HG02981 (cell line): ENCODE measurements around the gene TMEM270.
"Not testable (repeated sequence)": the region's sequence is repeated elsewhere in the genome, so short reads cannot be mapped to it uniquely, and the experiment has no call there.

Experiments used
- ATAC-seq: cut with Tn5 transposase; IDR thresholded peaks from one replicate; pipeline ENCODE4 v1.9.1; 2021; ENCODE audit warnings: mild to moderate bottlenecking, moderate library complexity; ENCODE audit not compliant: unreplicated experiment

TMEM270 gene

DNA sequence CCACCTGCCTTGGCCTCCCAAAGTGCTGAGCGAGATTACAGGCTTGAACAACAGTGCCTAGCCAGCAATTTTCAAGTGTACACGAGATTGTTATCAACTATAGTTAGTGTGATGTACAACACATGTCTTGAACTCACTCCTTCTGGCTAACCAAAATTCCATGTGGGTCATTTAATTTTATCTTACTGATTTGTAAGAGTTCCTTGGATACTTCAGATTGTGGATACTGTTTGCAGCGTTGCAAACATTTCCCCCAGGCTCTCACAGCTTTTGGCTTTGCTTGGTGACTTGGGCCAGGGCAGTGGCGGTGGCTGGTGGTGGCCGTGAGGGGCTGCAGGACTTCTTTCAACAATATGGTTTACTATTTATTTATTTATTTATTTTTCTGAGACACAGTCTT lies 8.5 kb upstream of the TMEM270 start:
- ATAC-seq, result no peak

DNA sequence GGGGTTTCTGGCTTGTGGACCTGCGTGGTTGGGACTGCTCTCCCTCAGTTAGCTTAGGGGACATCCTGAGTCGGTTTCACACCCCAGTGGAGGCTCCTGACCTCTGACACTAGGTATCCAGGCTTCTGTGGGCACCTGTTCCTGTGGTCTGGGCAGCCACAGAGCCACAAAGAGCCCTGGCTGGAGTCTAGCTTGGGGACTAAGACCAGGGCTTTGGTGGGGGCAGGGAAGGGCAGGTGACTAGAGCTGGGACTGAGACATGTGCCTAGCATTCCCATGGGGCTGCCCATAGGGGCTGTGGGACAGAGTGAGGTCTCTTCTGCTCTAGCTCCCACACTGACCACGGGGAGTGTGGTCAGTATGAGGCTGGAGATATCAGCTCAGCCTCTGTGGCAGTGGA lies 4.0 kb upstream of the TMEM270 start:
- ATAC-seq, result no peak

DNA sequence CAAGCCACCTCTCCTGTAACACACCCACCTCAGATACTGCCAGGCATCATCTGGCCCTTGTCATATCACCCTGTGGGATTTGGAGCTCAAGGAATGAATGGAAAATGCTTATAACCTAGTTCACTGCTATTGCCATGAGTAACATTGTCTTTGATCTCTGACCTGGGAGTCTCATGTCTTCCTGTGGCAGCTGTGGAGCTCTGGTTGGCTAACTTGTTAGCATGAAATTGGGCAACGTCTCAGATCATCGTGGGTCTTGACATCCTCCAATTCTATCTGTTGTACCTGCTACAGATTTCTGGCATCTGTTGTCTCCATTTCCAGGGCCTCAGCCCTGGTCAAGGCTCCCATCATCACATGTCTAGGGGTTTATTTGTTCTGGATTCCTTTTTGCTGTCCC lies 2.2 kb upstream of the TMEM270 start:
- no peak for ATAC-seq

DNA sequence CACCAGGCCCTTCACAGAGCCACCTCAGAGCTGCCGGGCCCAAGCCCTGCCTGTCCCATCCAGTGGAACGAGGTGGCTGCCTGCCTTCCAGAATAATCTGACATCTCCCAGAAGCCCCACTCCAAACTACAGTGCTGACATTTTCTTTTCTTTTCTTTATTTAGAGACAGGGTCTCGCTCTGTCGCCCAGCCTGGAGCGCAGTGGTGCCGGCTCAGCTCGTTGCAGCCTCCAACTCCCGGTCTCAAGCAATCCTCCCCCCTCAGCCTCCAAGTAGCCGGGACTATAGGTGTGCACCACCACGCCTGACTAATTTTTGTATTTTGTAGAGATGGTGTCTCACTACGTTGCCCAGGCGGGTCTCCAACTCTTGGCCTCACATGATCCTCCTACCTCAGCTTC lies 346 bp downstream of the TMEM270 start:
- no peak for ATAC-seq

DNA sequence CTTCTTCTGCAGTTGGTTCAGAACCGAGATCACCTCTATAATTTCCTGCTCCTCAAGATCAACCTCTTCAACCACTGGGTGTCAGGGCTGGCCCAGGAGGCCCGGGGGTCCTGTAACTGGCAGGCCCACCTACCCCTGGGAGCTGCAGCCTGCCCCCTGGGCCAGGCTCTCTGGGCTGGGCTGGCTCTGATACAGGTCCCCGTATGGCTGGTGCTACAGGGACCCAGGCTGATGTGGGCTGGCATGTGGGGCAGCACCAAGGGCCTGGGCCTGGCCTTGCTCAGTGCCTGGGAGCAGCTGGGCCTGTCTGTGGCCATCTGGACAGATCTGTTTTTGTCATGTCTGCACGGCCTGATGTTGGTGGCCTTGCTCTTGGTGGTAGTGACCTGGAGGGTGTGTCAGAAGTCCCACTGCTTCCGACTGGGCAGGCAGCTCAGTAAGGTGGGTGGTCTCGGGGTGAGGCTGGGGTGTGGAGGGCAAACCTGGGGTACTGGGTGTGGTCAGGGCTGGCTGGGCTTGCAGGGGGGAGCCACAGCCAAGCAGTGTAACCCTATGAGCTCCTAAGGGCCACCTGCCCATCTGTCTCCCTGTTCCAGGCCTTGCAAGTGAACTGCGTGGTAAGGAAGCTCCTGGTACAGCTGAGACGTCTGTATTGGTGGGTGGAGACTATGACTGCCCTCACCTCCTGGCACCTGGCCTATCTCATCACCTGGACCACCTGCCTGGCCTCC lies 4.2 kb downstream of the TMEM270 start:
- no peak for ATAC-seq

DNA sequence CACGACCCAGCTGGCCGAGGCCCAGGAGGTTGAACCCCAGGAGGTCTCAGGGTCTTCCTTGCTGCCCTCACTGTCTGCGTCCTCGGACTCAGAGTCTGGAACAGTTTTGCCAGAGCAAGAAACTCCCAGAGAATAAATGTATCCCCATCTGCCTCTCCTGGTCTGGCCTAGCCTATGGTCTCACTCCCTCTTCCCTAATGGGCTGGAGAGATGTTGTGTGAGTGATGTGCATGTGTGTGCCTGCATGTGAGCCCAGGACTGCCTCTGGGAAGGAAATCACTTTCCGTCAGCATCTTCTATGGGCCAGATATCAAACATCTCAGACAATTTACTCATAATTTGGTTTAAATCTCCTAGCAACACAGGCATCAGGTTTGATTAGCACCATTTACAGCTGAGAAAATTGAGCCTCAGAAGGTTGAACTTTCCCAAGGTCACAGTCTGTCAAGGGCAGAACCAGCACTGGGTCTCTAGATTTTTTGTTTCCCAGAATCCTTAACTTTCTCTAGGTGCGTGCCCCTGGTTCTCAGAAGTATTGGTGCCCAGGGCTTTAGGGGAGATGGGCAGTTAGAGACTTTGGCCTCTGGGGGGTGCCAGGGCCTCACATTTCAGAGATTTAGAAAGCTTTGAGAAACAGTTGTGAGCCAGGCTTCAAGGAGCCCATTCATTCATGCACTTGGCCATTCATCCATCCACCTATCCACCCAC lies 4.9 kb downstream of the TMEM270 start:
- no peak for ATAC-seq

DNA sequence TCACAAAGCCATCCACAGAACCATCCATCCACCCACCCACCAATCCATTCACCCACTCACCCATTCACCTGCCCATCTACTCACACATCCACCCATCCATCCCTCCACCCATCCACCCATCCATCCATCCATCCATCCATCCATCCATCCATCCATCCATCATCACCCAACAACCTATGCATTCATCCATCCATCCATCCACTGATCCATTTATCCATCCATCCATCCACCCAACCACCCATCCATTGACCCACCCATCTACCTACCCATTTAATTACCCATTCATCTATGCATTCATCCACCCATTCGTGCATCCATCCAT lies 5.4 kb downstream of the TMEM270 start:
- no peak for ATAC-seq

DNA sequence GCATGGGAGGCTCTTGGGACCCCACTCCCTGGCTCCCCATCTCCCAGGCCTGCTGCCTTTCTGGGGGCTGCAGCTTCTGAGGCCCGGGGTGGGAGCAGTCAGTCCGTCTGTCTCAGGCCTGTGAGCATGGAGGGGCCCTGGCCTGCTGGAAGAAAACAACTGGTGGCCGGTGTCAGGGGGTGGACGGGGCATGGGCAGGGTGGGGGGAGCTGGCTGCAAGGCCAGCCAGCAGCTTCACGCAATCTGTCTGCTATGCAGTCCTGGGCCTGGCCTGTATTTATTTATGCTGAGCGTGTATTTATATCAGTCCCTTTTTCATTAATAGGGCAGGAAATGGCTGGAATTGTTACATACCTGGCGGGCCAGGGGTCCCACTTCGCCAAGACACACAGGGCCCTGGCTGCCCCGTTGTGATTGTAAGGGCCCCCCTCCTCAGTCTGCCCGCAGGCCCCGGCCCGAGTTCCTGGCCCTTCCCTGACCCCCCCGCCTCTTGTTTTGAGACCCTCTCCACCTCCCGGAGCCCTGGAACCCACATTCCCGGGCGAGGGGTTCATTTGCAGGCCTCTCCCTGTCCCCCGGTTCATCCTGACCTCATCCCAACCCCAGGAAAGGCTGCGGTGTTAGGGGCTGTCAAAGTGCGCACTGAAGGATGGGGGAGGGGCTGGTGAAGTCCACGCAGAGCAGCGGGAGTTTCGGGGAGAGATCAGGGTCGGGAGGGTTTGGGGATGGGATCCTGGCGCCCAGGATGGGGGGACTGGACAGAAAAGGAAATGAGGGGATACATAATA lies 8.2 kb downstream of the TMEM270 start:
- no peak for ATAC-seq

DNA sequence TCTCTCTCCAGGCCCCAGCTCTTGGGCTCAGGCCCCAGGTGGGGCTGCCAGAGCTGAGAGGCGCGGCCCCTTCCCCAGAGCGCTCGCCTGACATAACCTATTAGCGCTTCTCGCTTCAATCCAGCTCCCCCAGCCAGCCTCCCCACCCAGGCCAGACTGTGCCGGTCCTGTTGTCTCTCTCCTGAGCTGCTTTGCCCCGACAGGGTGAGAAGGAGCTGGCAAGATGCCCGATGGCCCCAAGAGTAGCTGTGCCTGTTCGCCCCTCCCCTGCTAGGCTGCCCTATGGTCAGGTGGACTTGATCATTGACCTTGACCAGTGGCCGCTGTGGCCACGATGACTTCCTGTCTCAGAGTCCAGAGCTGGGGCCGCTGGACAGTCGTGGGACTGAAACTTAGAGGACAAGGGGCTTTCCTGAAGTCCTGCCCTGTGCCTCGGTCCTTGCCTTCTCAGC lies 9.1 kb downstream of the TMEM270 start:
- ATAC-seq, result no peak

DNA sequence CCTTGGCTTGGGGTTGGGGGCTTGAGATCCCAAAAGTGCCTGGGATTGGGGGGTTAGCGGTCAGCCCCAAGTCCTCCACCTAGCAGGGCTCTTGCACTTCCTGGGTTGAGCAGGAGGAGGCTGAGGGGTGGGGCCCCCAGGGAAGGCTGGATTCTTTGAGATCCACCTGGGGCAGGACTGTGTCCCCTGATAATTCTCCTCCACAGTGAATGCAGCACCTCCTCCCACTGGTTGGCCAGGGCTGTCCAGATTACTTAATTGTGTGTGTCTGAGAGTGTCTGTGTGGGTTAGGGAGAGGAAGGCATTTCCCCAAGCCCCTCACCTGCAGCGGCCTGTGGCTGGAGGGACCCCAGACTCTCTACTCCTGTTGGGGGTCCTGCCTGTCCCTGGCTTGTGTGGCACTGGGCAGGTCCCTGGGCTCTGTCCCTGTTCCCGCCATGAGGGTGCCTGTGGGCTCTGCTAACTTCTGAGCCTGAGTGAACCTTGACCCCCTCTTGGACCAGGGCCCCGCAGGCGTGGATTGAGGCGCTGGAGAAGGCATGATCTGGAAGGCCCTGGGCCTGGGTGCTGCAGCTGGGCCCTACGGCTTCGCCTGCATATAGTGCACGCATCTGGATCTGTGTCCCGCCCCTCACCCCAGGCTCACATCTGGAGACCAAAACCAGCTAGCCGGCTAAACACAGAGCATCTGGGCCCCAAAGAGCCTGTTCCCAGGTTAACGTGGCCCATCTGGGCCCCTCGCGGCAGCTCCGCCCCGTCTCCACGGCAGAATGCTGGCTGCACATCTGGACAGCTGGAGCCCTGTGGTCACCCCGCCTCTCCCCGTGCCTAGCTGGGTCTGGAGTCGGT lies 10.4 kb downstream of the TMEM270 start:
- no peak for ATAC-seq

DNA sequence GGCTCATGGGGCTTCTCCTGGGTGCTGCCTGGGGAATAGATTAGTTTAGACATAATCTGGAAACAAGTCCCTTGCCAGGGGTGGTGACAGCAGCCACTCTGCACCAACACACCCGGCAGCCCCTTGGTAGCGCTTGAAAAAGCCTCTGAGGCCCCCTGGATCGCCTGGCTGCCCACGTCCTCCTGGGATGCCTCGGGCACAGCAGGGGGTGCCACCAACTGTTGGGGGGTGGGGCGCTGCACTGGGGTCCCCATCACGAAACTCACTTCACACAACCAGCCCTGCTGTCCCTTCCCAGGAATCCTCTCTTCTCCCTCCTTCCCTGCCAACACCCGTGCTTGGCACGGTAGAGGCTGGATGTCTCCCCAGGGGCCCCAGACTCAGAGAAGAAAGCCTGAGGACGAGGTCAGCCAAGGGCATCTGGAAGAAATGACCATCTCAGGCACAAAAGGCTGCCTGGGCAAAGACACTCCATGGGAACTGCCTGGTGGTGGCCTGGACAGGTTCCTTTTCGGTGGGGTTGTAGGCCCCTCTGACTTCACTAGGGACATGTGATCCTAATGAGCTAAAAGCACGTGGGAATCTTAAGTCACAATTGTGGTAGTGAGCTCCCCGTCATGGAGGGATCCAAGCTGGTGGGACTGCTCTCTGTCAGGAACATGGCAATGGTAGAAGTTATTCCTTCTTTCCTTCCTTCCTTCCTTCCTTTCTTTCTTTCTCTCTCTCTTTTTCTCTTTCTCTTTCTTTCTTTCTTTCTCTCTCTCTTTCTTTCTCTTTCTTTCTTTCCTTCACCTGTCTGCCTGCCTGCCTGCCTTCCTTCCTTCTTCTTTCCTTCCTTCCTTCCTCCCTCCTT lies 11.3 kb downstream of the TMEM270 start:
- ATAC-seq, result no peak

DNA sequence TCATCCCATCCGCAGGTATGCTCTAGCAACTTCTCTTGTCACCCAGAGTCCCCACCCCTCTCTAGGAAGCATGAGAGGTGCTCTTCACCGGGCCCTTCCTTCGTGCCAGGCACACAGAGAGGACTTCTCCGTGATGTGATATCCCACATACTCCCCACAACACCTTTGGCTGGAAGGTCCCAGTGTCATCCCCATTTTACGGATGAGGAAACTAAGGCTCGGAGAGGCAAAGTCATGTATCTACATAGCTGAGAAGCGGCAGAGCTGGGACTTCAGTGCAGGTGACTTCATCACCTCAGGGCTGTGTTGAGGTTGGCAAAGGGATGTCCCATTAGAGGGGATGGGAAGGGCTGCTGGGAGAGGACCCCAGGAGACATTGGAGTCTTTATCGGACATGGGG lies 15.4 kb downstream of the TMEM270 start:
- ATAC-seq, result no peak

DNA sequence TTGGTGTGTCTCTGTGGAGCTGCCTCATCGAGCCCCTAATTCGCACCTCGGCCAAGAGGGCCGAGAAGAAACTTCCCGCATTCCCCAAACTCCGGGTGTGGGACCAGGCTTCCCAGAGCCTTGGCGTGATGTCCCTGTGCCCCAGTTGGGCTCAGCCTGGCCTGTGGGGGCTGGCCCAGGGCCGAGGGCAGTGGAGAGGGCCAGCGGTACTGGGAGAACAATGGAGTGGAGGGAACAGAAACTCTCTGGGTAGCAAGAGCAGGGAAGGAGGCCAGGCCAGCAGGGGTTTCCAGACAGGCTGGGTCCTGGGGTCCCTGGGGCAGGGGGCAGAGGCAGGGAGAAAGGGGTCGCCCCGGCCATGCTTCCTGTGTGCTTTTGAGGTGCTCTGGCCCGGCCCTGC lies 16.0 kb downstream of the TMEM270 start:
- ATAC-seq, result no peak

DNA sequence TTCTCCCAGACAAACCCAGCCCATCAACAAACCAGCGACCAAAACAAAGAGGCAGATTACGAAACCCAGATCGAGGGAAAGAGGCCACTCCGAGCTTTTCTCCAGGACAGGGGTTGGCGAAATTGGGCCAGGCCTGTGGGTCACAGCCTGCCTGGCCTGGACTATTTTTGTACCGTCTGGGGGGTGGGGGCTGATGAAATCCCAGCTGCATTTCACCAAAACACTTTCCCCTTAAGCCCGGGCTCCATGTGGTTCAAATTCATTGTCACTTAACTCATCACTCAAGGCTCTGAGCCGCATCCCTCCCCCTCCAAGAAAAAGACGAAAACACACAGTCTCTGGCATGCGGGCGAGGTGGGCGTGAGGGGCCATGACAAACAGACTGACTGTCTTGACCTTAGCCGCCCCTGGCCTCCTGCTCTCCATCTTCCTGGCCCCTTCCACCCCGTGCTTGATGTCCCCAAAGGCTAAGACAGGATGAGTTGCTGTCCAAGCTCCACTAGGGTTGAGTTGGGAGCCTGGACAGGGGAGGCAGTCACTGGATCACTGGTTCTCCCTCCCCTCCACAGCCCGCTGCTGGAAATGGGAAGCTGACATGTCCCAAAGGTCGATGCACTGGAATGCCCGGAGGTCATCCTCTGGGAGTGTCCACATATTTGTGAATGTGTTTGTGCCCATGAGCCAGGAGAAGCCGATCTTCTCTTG lies 19.2 kb downstream of the TMEM270 start:
- ATAC-seq, result no peak

DNA sequence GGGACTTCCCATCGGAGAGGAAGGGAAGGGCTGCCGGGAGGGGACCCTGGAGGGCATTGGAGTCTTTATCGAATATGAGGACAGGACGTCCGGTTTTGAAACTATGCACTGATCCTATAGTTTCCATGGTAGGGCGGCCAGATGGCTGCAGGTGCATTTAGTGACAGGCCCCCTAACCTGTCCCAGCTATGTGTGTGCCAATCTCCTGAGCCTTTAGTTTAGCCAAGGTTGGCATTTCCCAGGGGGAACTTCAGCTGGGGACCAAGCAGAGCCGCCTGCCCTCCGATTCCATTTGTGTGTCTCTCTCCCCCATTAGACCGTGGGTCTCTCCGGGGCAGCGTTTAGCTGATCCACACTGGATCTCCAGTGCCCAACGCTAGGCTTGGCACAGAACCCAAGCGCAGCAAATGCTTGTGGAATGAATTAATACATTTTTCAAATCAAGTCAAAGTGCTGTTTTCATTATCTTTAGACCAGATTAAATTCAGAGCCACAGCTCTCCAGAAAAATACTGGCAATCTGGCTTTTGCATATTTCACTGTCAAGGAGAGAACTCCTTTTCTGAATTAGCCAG lies 19.9 kb downstream of the TMEM270 start:
- ATAC-seq, result no peak

DNA sequence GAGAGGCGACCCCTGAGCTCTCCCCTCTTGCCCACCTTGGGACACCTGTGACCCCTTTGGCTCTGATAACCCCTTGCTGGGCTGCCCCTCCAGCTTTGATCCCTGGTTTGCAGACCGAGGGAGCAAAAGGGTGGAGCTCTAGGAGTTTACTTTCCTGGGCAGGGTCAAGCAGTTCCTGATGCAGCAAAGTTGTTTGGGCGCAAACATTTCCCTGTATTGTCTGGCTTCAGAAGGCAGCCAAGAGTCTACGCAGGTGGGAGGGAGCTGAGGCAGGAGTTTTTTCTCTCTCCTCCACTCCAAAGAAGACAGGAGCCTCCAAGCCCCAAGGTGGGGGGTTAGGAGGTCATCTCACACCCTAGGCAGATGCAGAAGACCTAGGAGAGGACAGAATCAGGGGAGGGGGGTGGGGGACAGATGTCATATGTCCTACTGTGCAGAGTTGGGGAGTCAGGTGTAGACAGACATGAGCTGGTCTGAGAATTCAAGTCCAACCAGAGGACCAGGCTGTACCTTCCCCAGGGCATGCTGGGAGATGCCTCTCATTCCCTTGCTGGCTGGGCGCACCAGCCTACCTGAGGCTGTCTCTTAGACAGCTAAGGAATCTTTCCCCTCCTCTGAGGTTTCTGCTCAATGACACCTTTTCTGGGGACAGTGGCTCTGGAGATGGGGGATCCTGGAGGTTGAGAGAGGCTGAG lies 20.5 kb downstream of the TMEM270 start:
- no peak for ATAC-seq

DNA sequence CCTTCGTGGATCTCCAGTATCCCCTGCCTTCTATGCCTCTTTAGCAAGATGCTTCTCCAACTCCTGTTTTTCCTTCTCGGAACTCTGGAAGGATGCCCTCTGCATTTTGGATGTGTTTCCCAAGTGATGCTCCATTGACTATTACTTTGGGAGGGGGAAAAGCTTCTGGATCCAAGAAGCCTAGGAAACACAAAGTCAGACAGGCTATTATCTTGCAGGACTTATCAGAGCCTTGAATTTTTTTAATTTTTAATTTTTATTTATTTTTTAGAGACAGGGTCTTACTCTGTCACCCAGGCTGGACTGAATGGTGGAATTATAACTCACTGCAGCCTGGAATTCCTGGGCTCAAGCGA lies 21.1 kb downstream of the TMEM270 start:
- ATAC-seq, result no peak

DNA sequence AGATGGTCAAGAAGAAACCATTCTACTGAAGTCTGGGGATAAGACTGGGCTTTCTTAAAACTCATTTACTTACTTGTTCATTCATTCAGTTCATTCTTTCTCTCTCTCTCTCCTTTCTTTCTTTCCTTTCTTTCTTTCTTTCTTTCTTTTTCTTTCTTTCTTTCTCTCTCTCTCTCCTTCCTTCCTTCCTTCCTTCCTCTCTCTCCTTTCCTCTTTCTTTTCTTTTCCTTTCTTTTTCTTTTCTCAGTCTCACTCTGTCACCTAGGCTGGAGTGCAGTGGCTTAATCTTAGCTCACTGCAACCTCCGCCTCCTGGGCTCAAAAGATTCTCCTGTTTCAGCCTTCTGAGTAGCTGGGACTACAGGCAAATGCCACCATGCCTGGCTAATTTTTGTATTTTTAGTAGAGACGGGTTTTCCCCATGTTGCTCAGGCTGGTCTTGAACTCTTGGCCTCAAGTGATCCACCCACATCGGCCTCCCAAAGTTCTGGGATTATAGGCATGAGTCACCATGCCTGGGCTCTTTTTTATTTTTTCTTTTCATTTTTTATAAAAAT lies 24.0 kb downstream of the TMEM270 start:
- ATAC-seq, result not testable (repeated sequence)
